H9 (cell line): Measurements from ENCODE around the gene ZNF292. TPM values are rescaled to one million over a fixed set of nuclear protein-coding genes. Genes with fewer than 3 reads are reported as not detected.

ENCODE experiments used
- DNase-seq: peaks from one replicate; pipeline ENCODE4 v3.0.0-alpha.2; 2017
- H2AFZ ChIP-seq: one replicate; pipeline ENCODE4 v1.6.1; 2013; ENCODE audit warnings: mild to moderate bottlenecking, low read length, control low read depth, moderate library complexity
- H2AK5ac ChIP-seq: 2 replicates; pipeline ENCODE4 v1.6.1; 2013; ENCODE audit warnings: low read length, control low read depth, mixed read lengths; ENCODE audit not compliant: insufficient read length
- H2BK120ac ChIP-seq: one replicate; pipeline ENCODE4 v1.6.1; 2013; ENCODE audit warnings: low read depth, mild to moderate bottlenecking, low read length, control low read depth, inconsistent platforms; ENCODE audit not compliant: poor library complexity, severe bottlenecking
- H2BK12ac ChIP-seq: 2 replicates; pipeline ENCODE4 v1.6.1; 2013; ENCODE audit warnings: low read length, control low read depth, mixed read lengths, low read depth; ENCODE audit not compliant: insufficient read length
- H2BK15ac ChIP-seq: 2 replicates; pipeline ENCODE4 v1.6.1; 2013; ENCODE audit warnings: low read depth, low read length, control low read depth
- H2BK20ac ChIP-seq: one replicate; pipeline ENCODE4 v1.6.1; 2013; ENCODE audit warnings: low read depth, mild to moderate bottlenecking, low read length, control low read depth, inconsistent platforms; ENCODE audit not compliant: poor library complexity, severe bottlenecking
- H2BK5ac ChIP-seq: 2 replicates; pipeline ENCODE4 v1.6.1; 2013; ENCODE audit warnings: low read length, control low read depth, mixed read lengths; ENCODE audit not compliant: insufficient read length
- H3K14ac ChIP-seq: 2 replicates; pipeline ENCODE4 v1.6.1; 2013; ENCODE audit warnings: low read length, control low read depth; ENCODE audit not compliant: insufficient read depth
- H3K18ac ChIP-seq: 2 replicates; pipeline ENCODE4 v1.6.1; 2013; ENCODE audit warnings: low read depth, mild to moderate bottlenecking, mixed read lengths, low read length, control low read depth; ENCODE audit not compliant: insufficient read length
- H3K23ac ChIP-seq: 2 replicates; pipeline ENCODE4 v1.6.1; 2013; ENCODE audit warnings: low read length, control low read depth, mixed read lengths, low read depth; ENCODE audit not compliant: insufficient read length
- H3K23me2 ChIP-seq: 2 replicates; pipeline ENCODE4 v1.6.1; 2013; ENCODE audit warnings: low read depth, mild to moderate bottlenecking, mixed read lengths, low read length, control low read depth; ENCODE audit not compliant: insufficient read length, poor library complexity, severe bottlenecking
- H3K27ac ChIP-seq: 2 replicates; pipeline ENCODE4 v1.5.1; 2013; ENCODE audit warnings: low read length, control low read depth, mixed read lengths, low read depth; ENCODE audit not compliant: insufficient read length
- H3K27me3 ChIP-seq: 2 replicates; pipeline ENCODE4 v1.6.1; 2013; ENCODE audit warnings: low read length, control low read depth, inconsistent platforms; ENCODE audit not compliant: insufficient read depth
- H3K4ac ChIP-seq: 2 replicates; pipeline ENCODE4 v1.6.1; 2013; ENCODE audit warnings: low read depth, mild to moderate bottlenecking, control low read depth, inconsistent platforms, low read length, moderate library complexity
- H3K4me1 ChIP-seq: 2 replicates; pipeline ENCODE4 v1.6.1; 2013; ENCODE audit warnings: low read length, control low read depth, inconsistent platforms; ENCODE audit not compliant: insufficient read depth
- H3K4me2 ChIP-seq: 2 replicates; pipeline ENCODE4 v1.6.1; 2013; ENCODE audit warnings: low read length, control low read depth, mixed read lengths; ENCODE audit not compliant: insufficient read length, insufficient read depth
- H3K56ac ChIP-seq: 2 replicates; pipeline ENCODE4 v1.6.1; 2013; ENCODE audit warnings: low read depth, mild to moderate bottlenecking, mixed read lengths, low read length, control low read depth; ENCODE audit not compliant: insufficient read length
- H3K79me1 ChIP-seq: 2 replicates; pipeline ENCODE4 v1.6.1; 2013; ENCODE audit warnings: low read depth, mild to moderate bottlenecking, moderate library complexity, low read length, control low read depth, inconsistent platforms; ENCODE audit not compliant: insufficient read depth, poor library complexity, severe bottlenecking
- H3K79me2 ChIP-seq: 2 replicates; pipeline ENCODE4 v1.6.1; 2013; ENCODE audit warnings: low read length, control low read depth, inconsistent platforms; ENCODE audit not compliant: insufficient read depth
- H3K9ac ChIP-seq: 2 replicates; pipeline ENCODE4 v1.6.1; 2013; ENCODE audit warnings: low read length, control low read depth, mixed read lengths; ENCODE audit not compliant: insufficient read length; ENCODE audit errors: extremely low read depth
- H3K9me3 ChIP-seq: one replicate; pipeline ENCODE4 v1.6.1; 2013; ENCODE audit warnings: low read depth, low read length, inconsistent platforms; ENCODE audit not compliant: control insufficient read depth
- H3T11ph ChIP-seq: one replicate; pipeline ENCODE4 v1.6.1; 2013; ENCODE audit warnings: mild to moderate bottlenecking, low read length, control low read depth, inconsistent platforms
- H4K20me1 ChIP-seq: one replicate; pipeline ENCODE4 v1.6.1; 2013; ENCODE audit not compliant: control insufficient read depth, insufficient read length, insufficient read depth
- H4K5ac ChIP-seq: 2 replicates; pipeline ENCODE4 v1.6.1; 2013; ENCODE audit warnings: low read depth, mild to moderate bottlenecking, mixed read lengths, low read length, control low read depth; ENCODE audit not compliant: insufficient read length
- H4K8ac ChIP-seq: replicated peaks from 2 replicates; pipeline ENCODE4 v1.6.1; 2013; ENCODE audit warnings: low read length, control low read depth, mixed read lengths, low read depth; ENCODE audit not compliant: insufficient read length
- H4K91ac ChIP-seq: 2 replicates; pipeline ENCODE4 v1.6.1; 2013; ENCODE audit warnings: low read depth, mild to moderate bottlenecking, moderate library complexity, mixed read lengths, low read length, control low read depth; ENCODE audit not compliant: insufficient read length
- H3K27ac Mint-ChIP-seq, 3 experiments: 2 replicates in 2 of 3; 3 replicates in 1 of 3; pipeline ENCODE4 v1.8.0; 2020 to 2021; ENCODE audit warnings: mixed read lengths in 3 of 3, mild to moderate bottlenecking in 1 of 3, moderate library complexity in 1 of 3
- H3K27me3 Mint-ChIP-seq: 2 replicates; pipeline ENCODE4 v1.8.0; 2021; ENCODE audit warnings: low read depth, mild to moderate bottlenecking, moderate library complexity, mixed read lengths
- H3K36me3 Mint-ChIP-seq, 3 experiments: 2 replicates in 2 of 3; 3 replicates in 1 of 3; pipeline ENCODE4 v1.8.0; 2020 to 2021; ENCODE audit warnings: low read depth in 3 of 3, mixed read lengths in 3 of 3; ENCODE audit not compliant: insufficient read depth in 1 of 3
- H3K4me1 Mint-ChIP-seq, 2 experiments: 2 replicates each; pipeline ENCODE4 v1.8.0; 2020; ENCODE audit warnings: mixed read lengths in 2 of 2
- H3K4me3 Mint-ChIP-seq, 2 experiments: 2 replicates in 1 of 2; 3 replicates in 1 of 2; pipeline ENCODE4 v1.8.0; 2020 to 2021; ENCODE audit warnings: mild to moderate bottlenecking in 2 of 2, mixed read lengths in 2 of 2, moderate library complexity in 1 of 2
- H3K9me3 Mint-ChIP-seq, 2 experiments: 2 replicates in 1 of 2; 3 replicates in 1 of 2; pipeline ENCODE4 v1.8.0; 2020; ENCODE audit warnings: mild to moderate bottlenecking in 2 of 2, mixed read lengths in 2 of 2, moderate library complexity in 1 of 2
- CTCF ChIP-seq: fragments of 200-600 bp; sonication (generic); conservative IDR thresholded peaks from 3 replicates; pipeline ENCODE4 v1.8.0; 2021; ENCODE audit warnings: antibody characterized with exemption, mild to moderate bottlenecking
- WGBS: extraction: QIAGEN DNeasy Blood & Tissue Kit; methylation state at CpG from one replicate; pipeline ENCODE4 v1.1.7; 2013; ENCODE audit warnings: missing lambda C conversion rate, low lambda C conversion rate, mixed read lengths; ENCODE audit not compliant: insufficient read length; ENCODE audit errors: extremely low coverage; 5-methylcytosine and 5-hydroxymethylcytosine counted together
- total RNA-seq: library from RNA; stranded (reverse); gene quantifications from 2 replicates; pipeline ENCODE4 v1.2.1, GENCODE V29; 2021

Gene ZNF292
- total RNA-seq, 1 experiment from 2014 or later, result 38.7 TPM

GRCh38 chr6:87241304-87241703 is 85.9 kb downstream of the ZNF292 start:
- H4K8ac ChIP-seq, result no peak overlapping the region
- no peak overlapping the region for H2BK20ac ChIP-seq
- Mint-ChIP-seq H3K4me1 (no peaks in the 10 kb centered on the region), H3K4me3 (no peak overlapping the region), H3K27ac (no peak overlapping the region), H3K27me3 (no peaks in the 10 kb centered on the region), H3K36me3 (peaks cover 31 to 74% (median 70%) of the 10 kb centered on the region in 3 experiments), H3K9me3 (peaks cover 7 to 16% of the 10 kb centered on the region in 2 experiments; a peak in 4 of 5 replicates)
- H4K5ac ChIP-seq, result no peak overlapping the region
- H2BK5ac ChIP-seq, result no peak overlapping the region
- H2BK15ac ChIP-seq, result no peak overlapping the region
- no peak overlapping the region for H3K4ac ChIP-seq
- H3K9me3 ChIP-seq, result no peaks in the 10 kb centered on the region
- no peak overlapping the region for H2BK12ac ChIP-seq
- DNase-seq, result peak; percentile 39
- no peak overlapping the region for H3T11ph ChIP-seq
- no peak overlapping the region for H3K14ac ChIP-seq
- TF ChIP-seq CTCF, result peak; percentile 31; the same call in 2 of the 3 replicates
- no peak overlapping the region for H3K23ac ChIP-seq
- no peaks in the 10 kb centered on the region for H3K4me1 ChIP-seq
- WGBS, result 100% methylated on average over 1 of the region's 5 CpGs
- H3K27me3 ChIP-seq, result no peaks in the 10 kb centered on the region
- no peak overlapping the region for H3K4me2 ChIP-seq
- H3K56ac ChIP-seq, result no peak overlapping the region
- H3K18ac ChIP-seq, result no peak overlapping the region
- no peak overlapping the region for H4K91ac ChIP-seq
- H3K79me1 ChIP-seq, result no peaks in the 10 kb centered on the region
- H3K27ac ChIP-seq, result no peak overlapping the region
- H2BK120ac ChIP-seq, result no peak overlapping the region
- H3K23me2 ChIP-seq, result no peaks in the 10 kb centered on the region
- H3K9ac ChIP-seq, result no peak overlapping the region
- no peak overlapping the region for H2AFZ ChIP-seq
- H2AK5ac ChIP-seq, result no peak overlapping the region
- peaks cover 3% of the 10 kb centered on the region; the same call in 1 of the 2 replicates for H3K79me2 ChIP-seq
- H4K20me1 ChIP-seq, result no peaks in the 10 kb centered on the region
